WTC11 (cell line): Measurements from ENCODE around the gene SCG5. TPM values are rescaled to one million over a fixed set of nuclear protein-coding genes. Genes with fewer than 3 reads are reported as not detected.

Source experiments
- ATAC-seq: fragments of 200-7000 bp; cut with Tn5 transposase; 2 replicates; pipeline ENCODE4 v1.10.0; 2021; ENCODE audit warnings: mild to moderate bottlenecking, moderate library complexity
- CTCF ChIA-PET: fragments of 300-600 bp; sonication (Branson Sonifier 250); formaldehyde crosslinking; loops from one replicate; lab custom pipeline; 2021; ENCODE audit warnings: antibody characterized with exemption; lab: Charles Lee
- POLR2A ChIA-PET: fragments of 350-600 bp; sonication (Branson Sonifier 250); formaldehyde crosslinking; loops from one replicate; lab custom pipeline; 2021; ENCODE audit warnings: antibody characterized with exemption; lab: Charles Lee
- DNase-seq: peaks from one replicate; pipeline ENCODE4 v3.0.0; 2021; ENCODE audit warnings: low spot score
- H3K27ac Mint-ChIP-seq: 2 replicates; pipeline ENCODE4 v1.8.0; 2021; ENCODE audit warnings: mixed read lengths
- H3K27me3 Mint-ChIP-seq: 2 replicates; pipeline ENCODE4 v1.8.0; 2021; ENCODE audit warnings: low read depth, mild to moderate bottlenecking, moderate library complexity, mixed read lengths
- H3K36me3 Mint-ChIP-seq: 2 replicates; pipeline ENCODE4 v1.8.0; 2021; ENCODE audit warnings: mixed read lengths
- H3K4me1 Mint-ChIP-seq: 2 replicates; pipeline ENCODE4 v1.8.0; 2022; ENCODE audit warnings: mixed read lengths
- H3K4me3 Mint-ChIP-seq: 2 replicates; pipeline ENCODE4 v1.8.0; 2021; ENCODE audit warnings: mild to moderate bottlenecking, moderate library complexity, mixed read lengths
- H3K9me3 Mint-ChIP-seq: 2 replicates; pipeline ENCODE4 v1.8.0; 2021; ENCODE audit warnings: mixed read lengths
- EMX1 ChIP-seq: fragments of 250-450 bp; sonication (Bioruptor Pico); IDR thresholded peaks from 2 replicates; pipeline ENCODE4 v1.8.0; 2021; ENCODE audit warnings: mild to moderate bottlenecking
- GRHL2 ChIP-seq: fragments of 250-450 bp; sonication (Bioruptor Pico); IDR thresholded peaks from 2 replicates; pipeline ENCODE4 v1.8.0; 2022; ENCODE audit warnings: mild to moderate bottlenecking, moderate library complexity; ENCODE audit not compliant: insufficient replicate concordance, severe bottlenecking
- NFE2L1 ChIP-seq: sonication (generic); formaldehyde crosslinking; IDR thresholded peaks from 2 replicates; pipeline ENCODE4 v1.8.1; 2023; ENCODE audit warnings: missing genetic modification reagents
- NR3C1 ChIP-seq: sonication (generic); formaldehyde crosslinking; conservative IDR thresholded peaks from 2 replicates; pipeline ENCODE4 v1.8.1; 2023; ENCODE audit warnings: low read depth, mild to moderate bottlenecking, missing genetic modification reagents
- RORB ChIP-seq: fragments of 250-450 bp; sonication (Bioruptor Pico); IDR thresholded peaks from 2 replicates; pipeline ENCODE4 v1.9.0; 2021; ENCODE audit warnings: mild to moderate bottlenecking
- SP1 ChIP-seq: sonication (generic); formaldehyde crosslinking; conservative IDR thresholded peaks from 2 replicates; pipeline ENCODE4 v1.8.1; 2022; ENCODE audit warnings: missing genetic modification reagents
- ZNF317 ChIP-seq: sonication (generic); formaldehyde crosslinking; IDR thresholded peaks from 2 replicates; pipeline ENCODE4 v1.8.1; 2023; ENCODE audit warnings: low read depth, mild to moderate bottlenecking, moderate library complexity, missing genetic modification reagents, borderline replicate concordance
- ZNF423 ChIP-seq: fragments of 250-450 bp; sonication (Bioruptor Pico); IDR thresholded peaks from 2 replicates; pipeline ENCODE4 v2.1.2; 2022; ENCODE audit warnings: mild to moderate bottlenecking, moderate library complexity
- total RNA-seq: library from RNA; stranded (reverse); gene quantifications from 3 replicates; pipeline ENCODE4 v1.2.3, GENCODE V29; 2021
- TF ChIP-seq, protein P1 (sequence below): sonication (generic); formaldehyde crosslinking; IDR thresholded peaks from 2 replicates; pipeline ENCODE4 v1.8.0; 2022; ENCODE audit warnings: missing genetic modification reagents
- TF ChIP-seq, protein P2 (sequence below): sonication (generic); formaldehyde crosslinking; IDR thresholded peaks from 2 replicates; pipeline ENCODE4 v1.8.1; 2022; ENCODE audit warnings: mild to moderate bottlenecking, missing genetic modification reagents, moderate library complexity, borderline replicate concordance
- TF ChIP-seq, protein P3 (sequence below): sonication (generic); formaldehyde crosslinking; IDR thresholded peaks from 2 replicates; pipeline ENCODE4 v1.8.0; 2023; ENCODE audit warnings: missing genetic modification reagents
- TF ChIP-seq, protein P4 (sequence below): sonication (generic); formaldehyde crosslinking; IDR thresholded peaks from 2 replicates; pipeline ENCODE4 v1.8.0; 2022; ENCODE audit warnings: mild to moderate bottlenecking, missing genetic modification reagents
- TF ChIP-seq, protein P5 (sequence below): fragments of 250-450 bp; sonication (Bioruptor Pico); IDR thresholded peaks from 2 replicates; pipeline ENCODE4 v1.9.0; 2021; ENCODE audit warnings: mild to moderate bottlenecking
- TF ChIP-seq, protein P6 (sequence below): sonication (generic); formaldehyde crosslinking; IDR thresholded peaks from 2 replicates; pipeline ENCODE4 v1.8.1; 2023; ENCODE audit warnings: mild to moderate bottlenecking, missing genetic modification reagents, moderate library complexity
- TF ChIP-seq, protein P7 (sequence below): sonication (generic); formaldehyde crosslinking; IDR thresholded peaks from 2 replicates; pipeline ENCODE4 v1.8.0; 2022; ENCODE audit warnings: mild to moderate bottlenecking, missing genetic modification reagents

The SCG5 gene
- total RNA-seq, 1 experiment from 2014 or later, result 14.2 TPM

DNA sequence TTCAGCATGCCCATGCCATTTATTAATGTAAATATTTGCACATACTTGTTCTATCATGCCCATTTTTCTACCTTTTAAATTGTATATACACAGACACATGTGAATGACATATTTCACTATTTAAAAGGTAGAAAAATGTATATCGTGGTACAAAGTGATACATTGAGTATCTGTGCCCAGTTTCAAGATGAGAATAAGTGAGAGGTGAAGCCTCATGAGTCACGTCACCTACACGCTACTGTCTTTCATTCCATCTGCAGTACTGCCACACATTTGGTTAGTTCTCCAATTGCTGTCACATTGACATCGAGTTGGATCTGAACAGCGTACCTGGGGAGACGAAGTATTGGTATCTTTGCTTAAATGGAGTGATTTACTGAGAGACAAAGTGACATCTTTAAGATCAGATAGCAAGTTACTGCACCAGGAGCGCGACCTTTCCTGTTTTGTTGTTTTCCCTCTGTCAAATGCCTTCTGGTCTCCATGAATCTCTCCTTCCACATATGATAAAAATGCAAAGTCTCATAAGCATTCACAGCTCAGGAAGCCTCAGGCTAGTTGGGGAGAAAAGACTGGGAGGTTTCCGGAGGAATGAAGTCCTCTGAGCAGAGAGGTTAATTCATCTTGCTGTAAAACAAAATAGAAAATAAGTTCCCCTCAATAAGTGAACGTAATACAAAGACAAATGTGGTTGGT lies 88.3 kb downstream of the SCG5 start:
- ATAC-seq (no peak), DNase-seq (no peak)
- Mint-ChIP-seq H3K36me3 (no peaks in the 10 kb centered on the region), H3K27ac (no peak overlapping the region), H3K4me1 (peaks cover 21% of the 10 kb centered on the region), H3K9me3 (peaks cover 11% of the 10 kb centered on the region), H3K4me3 (no peak overlapping the region), H3K27me3 (peaks cover 7% of the 10 kb centered on the region)
- TF ChIP-seq ZNF317 (CRISPR knock-in tag) (no peak), EMX1 (no peak), RORB (CRISPR knock-in tag) (no peak), NR3C1 (no peak), GRHL2 (CRISPR knock-in tag) (no peak), NFE2L1 (CRISPR knock-in tag) (no peak), ZNF423 (CRISPR knock-in tag) (no peak)
- TF ChIP-seq, protein P1, sequence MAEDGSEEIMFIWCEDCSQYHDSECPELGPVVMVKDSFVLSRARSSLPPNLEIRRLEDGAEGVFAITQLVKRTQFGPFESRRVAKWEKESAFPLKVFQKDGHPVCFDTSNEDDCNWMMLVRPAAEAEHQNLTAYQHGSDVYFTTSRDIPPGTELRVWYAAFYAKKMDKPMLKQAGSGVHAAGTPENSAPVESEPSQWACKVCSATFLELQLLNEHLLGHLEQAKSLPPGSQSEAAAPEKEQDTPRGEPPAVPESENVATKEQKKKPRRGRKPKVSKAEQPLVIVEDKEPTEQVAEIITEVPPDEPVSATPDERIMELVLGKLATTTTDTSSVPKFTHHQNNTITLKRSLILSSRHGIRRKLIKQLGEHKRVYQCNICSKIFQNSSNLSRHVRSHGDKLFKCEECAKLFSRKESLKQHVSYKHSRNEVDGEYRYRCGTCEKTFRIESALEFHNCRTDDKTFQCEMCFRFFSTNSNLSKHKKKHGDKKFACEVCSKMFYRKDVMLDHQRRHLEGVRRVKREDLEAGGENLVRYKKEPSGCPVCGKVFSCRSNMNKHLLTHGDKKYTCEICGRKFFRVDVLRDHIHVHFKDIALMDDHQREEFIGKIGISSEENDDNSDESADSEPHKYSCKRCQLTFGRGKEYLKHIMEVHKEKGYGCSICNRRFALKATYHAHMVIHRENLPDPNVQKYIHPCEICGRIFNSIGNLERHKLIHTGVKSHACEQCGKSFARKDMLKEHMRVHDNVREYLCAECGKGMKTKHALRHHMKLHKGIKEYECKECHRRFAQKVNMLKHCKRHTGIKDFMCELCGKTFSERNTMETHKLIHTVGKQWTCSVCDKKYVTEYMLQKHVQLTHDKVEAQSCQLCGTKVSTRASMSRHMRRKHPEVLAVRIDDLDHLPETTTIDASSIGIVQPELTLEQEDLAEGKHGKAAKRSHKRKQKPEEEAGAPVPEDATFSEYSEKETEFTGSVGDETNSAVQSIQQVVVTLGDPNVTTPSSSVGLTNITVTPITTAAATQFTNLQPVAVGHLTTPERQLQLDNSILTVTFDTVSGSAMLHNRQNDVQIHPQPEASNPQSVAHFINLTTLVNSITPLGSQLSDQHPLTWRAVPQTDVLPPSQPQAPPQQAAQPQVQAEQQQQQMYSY (CRISPR knock-in tag), result no peak
- TF ChIP-seq, protein P2, sequence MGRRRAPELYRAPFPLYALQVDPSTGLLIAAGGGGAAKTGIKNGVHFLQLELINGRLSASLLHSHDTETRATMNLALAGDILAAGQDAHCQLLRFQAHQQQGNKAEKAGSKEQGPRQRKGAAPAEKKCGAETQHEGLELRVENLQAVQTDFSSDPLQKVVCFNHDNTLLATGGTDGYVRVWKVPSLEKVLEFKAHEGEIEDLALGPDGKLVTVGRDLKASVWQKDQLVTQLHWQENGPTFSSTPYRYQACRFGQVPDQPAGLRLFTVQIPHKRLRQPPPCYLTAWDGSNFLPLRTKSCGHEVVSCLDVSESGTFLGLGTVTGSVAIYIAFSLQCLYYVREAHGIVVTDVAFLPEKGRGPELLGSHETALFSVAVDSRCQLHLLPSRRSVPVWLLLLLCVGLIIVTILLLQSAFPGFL, result no peak
- TF ChIP-seq, protein P3, sequence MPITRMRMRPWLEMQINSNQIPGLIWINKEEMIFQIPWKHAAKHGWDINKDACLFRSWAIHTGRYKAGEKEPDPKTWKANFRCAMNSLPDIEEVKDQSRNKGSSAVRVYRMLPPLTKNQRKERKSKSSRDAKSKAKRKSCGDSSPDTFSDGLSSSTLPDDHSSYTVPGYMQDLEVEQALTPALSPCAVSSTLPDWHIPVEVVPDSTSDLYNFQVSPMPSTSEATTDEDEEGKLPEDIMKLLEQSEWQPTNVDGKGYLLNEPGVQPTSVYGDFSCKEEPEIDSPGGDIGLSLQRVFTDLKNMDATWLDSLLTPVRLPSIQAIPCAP, result no peak
- TF ChIP-seq, protein P4, sequence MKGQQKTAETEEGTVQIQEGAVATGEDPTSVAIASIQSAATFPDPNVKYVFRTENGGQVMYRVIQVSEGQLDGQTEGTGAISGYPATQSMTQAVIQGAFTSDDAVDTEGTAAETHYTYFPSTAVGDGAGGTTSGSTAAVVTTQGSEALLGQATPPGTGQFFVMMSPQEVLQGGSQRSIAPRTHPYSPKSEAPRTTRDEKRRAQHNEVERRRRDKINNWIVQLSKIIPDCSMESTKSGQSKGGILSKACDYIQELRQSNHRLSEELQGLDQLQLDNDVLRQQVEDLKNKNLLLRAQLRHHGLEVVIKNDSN (CRISPR knock-in tag), result no peak
- ChIA-PET POLR2A (no interaction called here), CTCF (no interaction called here)

DNA sequence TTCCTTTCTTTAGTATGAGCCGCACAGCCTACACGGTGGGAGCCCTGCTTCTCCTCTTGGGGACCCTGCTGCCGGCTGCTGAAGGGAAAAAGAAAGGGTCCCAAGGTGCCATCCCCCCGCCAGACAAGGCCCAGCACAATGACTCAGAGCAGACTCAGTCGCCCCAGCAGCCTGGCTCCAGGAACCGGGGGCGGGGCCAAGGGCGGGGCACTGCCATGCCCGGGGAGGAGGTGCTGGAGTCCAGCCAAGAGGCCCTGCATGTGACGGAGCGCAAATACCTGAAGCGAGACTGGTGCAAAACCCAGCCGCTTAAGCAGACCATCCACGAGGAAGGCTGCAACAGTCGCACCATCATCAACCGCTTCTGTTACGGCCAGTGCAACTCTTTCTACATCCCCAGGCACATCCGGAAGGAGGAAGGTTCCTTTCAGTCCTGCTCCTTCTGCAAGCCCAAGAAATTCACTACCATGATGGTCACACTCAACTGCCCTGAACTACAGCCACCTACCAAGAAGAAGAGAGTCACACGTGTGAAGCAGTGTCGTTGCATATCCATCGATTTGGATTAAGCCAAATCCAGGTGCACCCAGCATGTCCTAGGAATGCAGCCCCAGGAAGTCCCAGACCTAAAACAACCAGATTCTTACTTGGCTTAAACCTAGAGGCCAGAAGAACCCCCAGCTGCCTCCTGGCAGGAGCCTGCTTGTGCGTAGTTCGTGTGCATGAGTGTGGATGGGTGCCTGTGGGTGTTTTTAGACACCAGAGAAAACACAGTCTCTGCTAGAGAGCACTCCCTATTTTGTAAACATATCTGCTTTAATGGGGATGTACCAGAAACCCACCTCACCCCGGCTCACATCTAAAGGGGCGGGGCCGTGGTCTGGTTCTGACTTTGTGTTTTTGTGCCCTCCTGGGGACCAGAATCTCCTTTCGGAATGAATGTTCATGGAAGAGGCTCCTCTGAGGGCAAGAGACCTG lies 89.5 kb downstream of the SCG5 start:
- CTCF ChIA-PET, result interaction anchor here (1.4 kb wide), 1 partner anchor 68 kb away, joined by 4 read pairs; no protein-coding TSS in a partner anchor
- peaks cover 27% of the 10 kb centered on the region for H3K4me1 Mint-ChIP-seq

More for the DNA sequence above, 89.5 kb downstream of the SCG5 start:
- 0 out of 2 replicates have a peak overlapping the region, but pooled peaks have one; percentile 11 for H3K27ac Mint-ChIP-seq
- DNase-seq (peak; percentile 84), ATAC-seq (peak; percentile 99)
- POLR2A ChIA-PET, result no interaction called here
- peak overlapping the region; percentile 48 for H3K4me3 Mint-ChIP-seq
- peaks cover 11% of the 10 kb centered on the region for H3K9me3 Mint-ChIP-seq
- peaks cover 2% of the 10 kb centered on the region for H3K27me3 Mint-ChIP-seq
- TF ChIP-seq, protein P5, sequence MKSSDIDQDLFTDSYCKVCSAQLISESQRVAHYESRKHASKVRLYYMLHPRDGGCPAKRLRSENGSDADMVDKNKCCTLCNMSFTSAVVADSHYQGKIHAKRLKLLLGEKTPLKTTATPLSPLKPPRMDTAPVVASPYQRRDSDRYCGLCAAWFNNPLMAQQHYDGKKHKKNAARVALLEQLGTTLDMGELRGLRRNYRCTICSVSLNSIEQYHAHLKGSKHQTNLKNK, result no peak
- TF ChIP-seq ZNF423 (CRISPR knock-in tag), result peak; percentile 41; the same call in 1 of the 2 replicates
- TF ChIP-seq, protein P6, sequence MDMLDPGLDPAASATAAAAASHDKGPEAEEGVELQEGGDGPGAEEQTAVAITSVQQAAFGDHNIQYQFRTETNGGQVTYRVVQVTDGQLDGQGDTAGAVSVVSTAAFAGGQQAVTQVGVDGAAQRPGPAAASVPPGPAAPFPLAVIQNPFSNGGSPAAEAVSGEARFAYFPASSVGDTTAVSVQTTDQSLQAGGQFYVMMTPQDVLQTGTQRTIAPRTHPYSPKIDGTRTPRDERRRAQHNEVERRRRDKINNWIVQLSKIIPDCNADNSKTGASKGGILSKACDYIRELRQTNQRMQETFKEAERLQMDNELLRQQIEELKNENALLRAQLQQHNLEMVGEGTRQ, result 0 out of 2 replicates have a peak, but pooled peaks have one; percentile 10
- peak; percentile 19; the same call in 1 of the 2 replicates for TF ChIP-seq SP1 (CRISPR knock-in tag)
- TF ChIP-seq, protein P7, sequence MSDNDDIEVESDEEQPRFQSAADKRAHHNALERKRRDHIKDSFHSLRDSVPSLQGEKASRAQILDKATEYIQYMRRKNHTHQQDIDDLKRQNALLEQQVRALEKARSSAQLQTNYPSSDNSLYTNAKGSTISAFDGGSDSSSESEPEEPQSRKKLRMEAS (CRISPR knock-in tag), result 0 out of 2 replicates have a peak, but pooled peaks have one; percentile 28
- no peaks in the 10 kb centered on the region for H3K36me3 Mint-ChIP-seq
